ENCODE data around the gene AXIN1.
"Not testable (repeated sequence)": the region's sequence is repeated elsewhere in the genome, so short reads cannot be mapped to it uniquely, and the experiment has no call there.

AXIN1 gene, protein sequence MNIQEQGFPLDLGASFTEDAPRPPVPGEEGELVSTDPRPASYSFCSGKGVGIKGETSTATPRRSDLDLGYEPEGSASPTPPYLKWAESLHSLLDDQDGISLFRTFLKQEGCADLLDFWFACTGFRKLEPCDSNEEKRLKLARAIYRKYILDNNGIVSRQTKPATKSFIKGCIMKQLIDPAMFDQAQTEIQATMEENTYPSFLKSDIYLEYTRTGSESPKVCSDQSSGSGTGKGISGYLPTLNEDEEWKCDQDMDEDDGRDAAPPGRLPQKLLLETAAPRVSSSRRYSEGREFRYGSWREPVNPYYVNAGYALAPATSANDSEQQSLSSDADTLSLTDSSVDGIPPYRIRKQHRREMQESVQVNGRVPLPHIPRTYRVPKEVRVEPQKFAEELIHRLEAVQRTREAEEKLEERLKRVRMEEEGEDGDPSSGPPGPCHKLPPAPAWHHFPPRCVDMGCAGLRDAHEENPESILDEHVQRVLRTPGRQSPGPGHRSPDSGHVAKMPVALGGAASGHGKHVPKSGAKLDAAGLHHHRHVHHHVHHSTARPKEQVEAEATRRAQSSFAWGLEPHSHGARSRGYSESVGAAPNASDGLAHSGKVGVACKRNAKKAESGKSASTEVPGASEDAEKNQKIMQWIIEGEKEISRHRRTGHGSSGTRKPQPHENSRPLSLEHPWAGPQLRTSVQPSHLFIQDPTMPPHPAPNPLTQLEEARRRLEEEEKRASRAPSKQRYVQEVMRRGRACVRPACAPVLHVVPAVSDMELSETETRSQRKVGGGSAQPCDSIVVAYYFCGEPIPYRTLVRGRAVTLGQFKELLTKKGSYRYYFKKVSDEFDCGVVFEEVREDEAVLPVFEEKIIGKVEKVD
- total RNA-seq = 19.9 to 74.2 (median 38.8) reads per million in 18 experiments

DNA sequence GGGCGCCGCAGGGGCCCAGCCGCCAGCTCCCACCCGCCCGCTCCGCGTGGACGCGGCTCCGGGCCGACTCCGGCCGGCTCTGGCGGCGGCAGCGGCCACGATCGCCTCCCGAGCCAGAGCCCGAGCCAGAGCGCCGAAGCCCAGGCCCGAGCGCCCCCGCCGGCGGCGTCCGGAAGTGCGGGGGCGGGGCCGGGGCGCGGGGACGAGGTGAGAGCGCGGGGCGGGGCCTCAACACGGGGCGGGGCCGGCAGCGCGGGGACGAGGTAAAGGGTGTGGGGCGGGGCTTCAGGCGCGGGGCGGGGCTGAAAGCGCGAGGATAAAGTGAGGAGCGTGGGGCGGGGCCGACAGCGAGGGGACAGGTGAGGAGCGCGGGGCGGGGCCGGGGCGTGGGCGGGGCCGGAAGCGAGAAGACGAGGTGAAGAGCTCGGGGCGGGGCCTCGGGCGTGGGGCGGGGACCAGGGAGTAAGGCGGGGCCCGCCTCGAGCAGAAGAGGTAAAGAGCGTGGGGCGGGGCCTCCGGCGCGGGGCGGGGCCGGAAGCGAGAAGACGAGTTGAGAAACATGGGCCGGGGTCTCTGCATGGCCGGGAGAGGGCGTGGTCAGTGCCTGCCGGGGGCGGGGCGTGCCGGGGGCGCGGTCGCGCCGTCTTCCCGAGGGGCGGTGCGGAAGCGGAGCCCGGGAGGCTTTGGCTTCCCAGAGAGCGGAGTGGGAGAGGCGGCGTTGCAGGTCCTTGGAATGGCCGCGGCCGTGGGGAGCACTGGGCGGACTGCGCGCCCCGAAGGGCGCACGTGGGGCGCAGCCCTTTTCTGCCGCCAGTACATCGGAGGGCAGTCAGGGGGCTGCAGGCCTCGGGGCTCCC is at the start of gene AXIN1:
Gene AXIN1, minus strand, starts transcription at position 177 of the 857 bp plus-strand sequence. CDS start 5,698 bp downstream, outside the sequence.
- peak; percentile 97 to 99 for DNase-seq

DNA sequence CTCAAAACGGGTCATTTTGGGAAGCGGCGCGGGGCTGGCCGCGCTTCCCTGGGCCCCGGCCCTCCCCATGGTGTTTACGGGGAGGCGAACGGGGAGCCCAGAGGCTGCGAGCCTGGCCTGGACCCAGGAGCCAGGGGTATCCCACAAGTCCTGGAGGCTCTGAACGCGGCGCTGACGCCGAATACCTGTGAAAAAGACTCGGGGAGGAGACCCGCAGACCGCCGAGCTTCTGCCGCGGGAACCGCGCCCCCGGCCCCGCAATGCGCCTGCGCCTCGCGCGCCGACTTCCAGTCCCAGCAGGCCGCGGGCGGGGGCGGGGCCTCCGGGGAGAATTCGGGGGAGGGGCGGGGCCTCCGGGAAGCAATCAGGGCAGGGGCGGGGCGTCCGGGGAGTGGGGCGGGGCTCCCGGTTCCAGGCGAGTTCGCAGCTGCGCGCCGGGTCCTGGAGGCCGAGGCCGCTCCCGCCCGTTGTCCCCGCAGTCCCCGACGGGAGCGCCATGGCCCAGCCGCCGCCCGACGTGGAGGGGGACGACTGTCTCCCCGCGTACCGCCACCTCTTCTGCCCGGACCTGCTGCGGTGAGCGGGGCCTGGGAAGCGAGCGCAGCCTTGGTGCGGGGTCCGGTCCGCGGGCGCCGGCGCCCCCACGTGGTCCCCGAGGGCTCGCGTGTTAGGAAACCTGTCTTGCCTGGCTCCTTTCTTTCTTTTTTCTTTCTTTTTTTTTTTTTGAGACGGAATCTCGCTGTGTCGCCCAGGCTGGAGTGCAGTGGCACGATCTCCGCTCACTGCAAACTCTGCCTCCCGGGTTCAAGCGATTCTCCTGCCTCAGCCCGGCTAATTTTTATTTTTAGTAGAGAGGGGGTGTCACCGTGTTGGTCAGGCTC is 49.2 kb upstream of the AXIN1 start, which contains the start of gene DECR2:
Gene DECR2, plus strand, starts transcription at position 418 of the 881 bp plus-strand sequence. Its CDS starts 79 bp downstream, at position 497.
- DNase-seq = peak; percentile 90 to 95

DNA sequence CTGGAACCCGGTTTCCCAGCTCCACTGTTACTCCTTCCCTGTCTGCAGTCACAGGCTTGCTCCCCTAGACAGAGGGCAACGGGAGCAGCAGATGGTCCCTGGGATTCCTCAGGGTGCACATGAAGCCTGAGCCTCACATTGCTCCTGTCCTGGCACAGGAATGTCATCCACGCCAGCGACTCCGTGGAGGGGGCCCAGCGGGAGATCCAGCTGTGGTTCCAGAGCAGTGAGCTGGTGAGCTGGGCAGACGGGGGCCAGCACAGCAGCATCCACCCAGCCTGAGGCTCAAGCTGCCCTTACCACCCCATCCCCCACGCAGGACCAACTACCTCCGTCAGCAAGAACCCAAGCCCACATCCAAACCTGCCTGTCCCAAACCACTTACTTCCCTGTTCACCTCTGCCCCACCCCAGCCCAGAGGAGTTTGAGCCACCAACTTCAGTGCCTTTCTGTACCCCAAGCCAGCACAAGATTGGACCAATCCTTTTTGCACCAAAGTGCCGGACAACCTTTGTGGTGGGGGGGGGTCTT is 47.6 kb upstream of the AXIN1 start:
- DNase-seq = no peak

DNA sequence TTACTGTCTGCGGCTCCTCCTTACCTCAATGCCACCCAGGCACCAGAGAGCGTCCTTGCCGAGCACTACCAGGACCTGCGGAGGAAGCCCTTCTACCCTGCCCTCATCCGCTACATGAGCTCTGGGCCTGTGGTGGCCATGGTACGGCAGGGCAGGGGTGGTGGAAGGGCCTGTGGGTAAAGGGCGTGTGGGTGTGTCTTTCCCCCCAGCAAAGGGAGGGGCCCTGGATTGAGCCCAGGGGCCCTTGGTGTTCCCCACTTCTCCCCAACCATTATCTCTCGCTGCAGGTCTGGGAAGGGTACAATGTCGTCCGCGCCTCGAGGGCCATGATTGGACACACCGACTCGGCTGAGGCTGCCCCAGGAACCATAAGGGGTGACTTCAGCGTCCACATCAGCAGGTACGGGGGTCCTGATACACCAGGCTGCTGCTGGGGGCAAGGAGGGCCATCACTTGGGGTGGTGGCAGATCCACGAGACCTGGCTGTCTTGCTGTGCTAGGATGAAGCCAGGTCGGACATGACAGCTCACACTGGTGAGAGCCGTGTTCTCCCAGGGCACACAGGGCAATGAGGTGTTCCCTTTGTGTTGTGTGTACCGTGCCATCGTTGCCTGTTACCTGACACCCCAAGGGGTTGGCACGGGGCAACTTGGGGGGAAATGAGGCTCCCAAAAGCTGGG is 47.0 kb upstream of the AXIN1 start:
- DNase-seq = no peak

DNA sequence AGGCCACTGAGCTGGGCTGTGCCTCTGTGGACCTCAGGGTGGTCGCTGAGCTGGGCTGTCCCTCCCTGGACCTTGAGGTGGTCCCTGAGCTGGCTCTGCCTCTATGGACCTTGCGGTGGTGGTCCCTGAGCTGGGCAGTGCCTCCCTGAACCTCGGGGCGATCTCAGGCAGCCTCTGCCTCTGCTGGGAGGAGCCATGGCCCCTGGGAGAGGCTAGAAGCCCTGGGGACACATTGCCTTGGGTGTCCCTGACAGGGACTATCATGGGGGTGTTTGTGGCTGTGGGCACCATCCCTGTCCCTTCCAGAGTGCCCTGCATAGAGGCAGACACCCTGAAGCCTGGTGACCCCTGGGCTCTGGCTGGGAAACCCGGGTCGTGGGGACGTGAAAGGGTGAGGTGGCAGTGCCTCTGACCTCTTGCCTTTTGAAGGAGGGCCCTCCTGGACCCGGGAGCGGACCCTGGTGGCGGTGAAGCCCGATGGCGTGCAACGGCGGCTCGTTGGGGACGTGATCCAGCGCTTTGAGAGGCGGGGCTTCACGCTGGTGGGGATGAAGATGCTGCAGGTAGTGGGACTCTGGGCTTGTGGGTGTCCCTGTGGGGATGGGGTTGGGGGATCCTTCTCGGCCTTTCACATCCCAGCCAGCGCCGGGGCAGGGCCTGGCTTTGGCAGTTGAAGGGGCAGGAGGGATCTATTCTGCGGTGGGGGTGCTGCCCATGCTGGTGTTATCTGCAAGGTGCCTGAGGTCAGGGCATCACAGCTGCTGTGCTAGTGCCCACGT is 46.2 kb upstream of the AXIN1 start:
- no peak for DNase-seq

DNA sequence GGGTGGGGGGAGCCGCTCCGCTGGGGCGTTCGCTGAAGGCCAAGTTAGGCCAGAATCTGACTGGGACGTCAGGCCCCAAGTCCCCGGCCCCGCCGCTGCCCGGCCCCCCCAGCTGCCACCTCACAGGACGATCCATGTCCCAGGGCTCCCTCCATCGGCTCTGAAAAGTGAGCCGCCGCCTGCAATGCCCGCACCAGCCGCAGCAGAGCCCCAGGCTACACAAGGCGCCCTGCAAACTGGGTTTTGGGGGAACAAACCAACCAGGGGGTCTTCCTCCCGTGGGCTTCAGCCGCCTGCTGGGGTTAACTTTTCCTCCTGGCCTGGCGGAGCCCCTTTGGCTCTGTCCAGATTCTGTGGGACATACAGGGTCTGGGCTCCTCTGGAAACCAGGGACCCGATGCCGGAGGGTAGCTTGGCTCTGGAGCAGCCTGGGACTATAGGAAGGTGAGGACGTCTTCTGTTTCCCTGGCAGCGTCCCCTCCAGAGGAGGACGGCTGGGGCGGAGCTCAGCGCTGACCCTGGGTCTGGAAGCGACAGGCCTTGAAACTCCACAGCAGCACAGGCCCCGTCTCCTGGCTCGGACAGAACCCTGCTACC is 45.3 kb upstream of the AXIN1 start:
- DNase-seq = peak; percentile 22 to 48

DNA sequence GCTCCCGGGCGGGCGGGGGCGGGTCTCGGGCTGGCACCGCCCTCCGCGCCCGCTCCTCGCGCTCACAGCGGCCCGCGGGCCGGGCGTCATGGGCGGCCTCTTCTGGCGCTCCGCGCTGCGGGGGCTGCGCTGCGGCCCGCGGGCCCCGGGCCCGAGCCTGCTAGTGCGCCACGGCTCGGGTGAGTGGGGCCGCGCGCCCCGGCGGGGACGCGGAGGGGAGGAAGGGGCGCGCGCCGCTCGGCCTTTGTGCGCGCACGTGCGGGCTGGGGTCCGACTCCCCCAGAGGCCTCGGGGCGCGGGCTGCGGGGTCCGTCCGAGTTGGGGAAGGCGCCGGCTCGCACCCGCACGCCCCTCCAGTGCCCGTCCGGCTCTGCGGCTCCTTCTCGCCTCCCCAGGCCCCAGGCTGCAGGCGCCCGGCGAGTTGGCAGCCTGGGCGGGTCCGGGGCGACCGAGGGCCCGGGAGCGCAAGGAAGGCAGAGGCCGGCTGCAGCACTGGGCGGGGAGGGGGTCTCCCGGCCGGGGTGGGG is 44.7 kb upstream of the AXIN1 start, which contains the start of gene NME4:
Gene NME4, plus strand, starts transcription at position 65 of the 527 bp plus-strand sequence. Its CDS starts 24 bp downstream, at position 89.
- DNase-seq = peak in 1 of 2 donors; percentile 33

DNA sequence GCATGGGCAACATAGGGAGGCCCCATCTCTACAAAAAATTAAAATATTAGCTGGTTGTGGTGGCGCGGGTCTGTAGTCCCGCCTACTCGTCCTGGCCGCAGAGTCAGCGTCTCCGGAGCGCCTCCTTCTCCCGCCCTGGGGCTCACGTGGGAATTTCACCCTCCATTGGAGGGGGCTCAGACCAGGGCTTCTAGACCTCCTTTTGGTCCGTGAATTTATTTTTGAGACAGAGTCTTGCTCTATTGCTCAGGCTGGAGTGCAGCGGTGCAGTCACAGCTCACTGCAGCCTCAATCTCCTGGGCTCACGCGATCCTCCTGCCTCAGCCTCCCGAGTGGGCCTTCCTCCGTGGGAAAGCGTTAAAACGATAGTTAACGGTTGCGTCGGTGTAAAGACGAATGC is 44.1 kb upstream of the AXIN1 start:
- peak; percentile 15 to 41 for DNase-seq

DNA sequence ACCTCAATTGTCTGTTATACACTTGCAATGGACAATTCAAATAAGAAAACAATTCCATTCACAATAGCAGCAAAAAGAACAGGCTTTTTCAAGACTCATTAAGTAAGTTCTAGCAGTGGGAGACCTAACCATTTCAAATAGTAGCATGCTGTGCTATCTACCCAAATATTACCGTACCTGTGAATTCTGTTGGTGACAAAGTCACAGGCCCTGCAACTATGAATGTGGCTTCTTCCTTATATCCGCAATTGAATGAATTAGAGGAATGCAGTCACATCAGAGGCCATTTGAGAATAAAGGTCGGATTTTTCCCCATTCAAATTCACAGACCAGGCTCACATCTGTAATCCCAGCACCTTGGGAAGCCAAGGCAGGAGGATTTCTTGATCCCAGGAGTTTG is 43.7 kb upstream of the AXIN1 start:
- DNase-seq = no peak

DNA sequence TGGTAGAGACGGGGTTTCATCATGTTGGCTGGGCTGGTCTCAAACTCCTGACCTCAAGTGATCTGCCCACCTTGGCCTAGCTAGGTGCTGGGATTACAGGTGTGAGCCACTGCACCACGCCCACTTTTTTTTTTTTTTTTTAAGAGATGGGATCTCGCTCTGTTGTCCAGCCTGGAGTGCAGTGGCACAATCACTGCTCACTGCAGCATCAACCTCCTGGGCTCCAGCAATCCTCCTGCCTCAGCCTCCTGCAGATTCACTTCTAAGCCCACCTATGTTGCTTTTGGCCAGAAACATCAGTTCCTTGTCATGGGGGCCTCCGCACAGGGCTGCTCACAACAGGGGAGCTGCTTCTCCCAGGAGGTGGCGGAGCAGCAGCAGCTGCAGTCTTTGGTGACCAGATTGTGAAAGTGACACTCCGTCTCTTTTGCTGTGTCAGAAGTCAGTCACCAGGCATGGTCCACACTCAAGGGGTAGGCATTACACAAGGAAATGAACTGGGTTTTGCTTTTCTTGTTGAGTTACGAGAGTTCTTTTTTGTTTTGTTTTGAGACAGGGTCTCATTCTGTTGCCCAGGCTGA is 40.0 kb upstream of the AXIN1 start:
- DNase-seq = peak; percentile 65 to 86

DNA sequence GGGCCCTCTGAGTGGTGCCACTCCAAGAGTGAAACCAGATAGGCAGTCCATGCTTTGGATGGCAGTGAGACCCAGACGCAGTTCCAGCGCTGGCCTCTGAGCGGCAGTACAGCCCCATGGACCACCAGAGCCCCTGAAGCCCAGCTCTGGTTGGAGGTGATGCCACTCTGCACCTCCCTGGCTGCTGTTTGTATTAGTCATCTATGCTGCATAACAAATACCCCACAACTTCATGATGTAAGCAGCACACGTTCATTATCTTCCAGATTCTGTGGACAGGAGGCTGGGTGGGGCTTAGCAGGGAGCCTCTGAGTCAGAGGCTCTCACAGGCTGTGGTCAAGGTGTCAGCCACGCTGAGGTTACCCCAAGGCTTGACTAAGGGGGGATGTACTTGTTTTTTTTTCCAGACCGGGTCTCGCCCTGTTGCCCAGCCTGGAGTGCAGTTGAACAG is 39.4 kb upstream of the AXIN1 start:
- DNase-seq = peak; percentile 55 to 57

DNA sequence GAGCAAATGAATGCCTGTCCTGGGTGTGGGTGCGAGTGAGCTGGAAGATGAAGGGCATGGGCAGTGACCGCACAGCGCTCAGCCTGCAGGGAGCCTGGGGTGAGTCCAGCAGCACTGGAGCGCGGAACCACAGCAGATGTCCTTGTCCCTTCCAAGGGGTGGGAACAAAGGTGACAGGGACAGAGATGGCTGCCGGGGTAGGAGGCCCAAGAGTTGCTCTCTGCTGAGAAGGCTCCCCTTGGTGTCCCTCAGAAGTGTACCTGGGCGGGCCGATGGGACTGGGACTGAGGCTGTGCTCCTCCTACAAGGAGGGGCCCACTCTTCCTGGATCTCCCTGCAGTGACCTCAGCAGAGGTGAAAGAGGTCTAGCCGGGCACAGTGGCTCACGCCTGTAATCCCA is 36.8 kb upstream of the AXIN1 start:
- DNase-seq = no peak

DNA sequence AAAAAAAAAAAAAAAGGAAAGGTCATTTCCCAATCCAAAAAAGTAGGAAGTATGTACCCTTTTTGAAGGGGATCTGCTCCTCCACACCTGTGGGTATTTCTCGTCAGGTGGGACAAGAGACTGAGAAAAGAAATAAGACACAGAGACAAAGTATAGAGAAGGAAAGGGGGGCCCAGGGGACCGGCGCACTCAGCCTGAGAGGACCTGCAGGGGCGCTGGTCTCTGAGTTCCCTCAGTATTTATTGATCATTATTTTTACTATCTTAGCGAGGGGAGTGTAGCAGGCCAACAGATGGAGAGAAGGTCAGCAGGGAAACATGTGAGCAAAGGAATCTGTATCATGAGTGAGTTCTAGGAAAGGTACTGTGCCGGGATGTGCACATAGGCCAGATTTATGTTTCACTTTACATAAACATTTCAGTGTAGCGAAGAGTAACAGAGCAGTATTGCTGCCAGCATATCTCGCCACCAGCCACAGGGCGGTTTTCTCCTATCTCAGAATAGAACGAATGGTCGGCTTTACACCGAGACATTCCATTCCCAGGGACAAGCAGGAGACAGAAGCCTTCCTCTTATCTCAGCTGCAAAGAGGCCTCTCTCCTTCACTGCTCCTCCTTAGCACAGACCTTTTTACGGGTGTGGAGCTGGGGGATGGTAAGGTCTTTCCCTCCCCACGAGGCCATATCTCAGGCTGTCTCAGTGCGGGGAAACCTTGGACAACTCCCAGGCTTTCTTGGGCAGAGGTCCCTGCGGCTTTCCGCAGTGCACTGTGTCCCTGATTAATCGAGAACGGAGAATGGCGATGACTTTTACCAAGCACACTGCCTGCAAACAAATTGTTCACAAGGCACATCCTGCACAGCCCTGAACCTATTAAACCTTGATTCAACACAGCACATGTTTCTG is 35.5 kb upstream of the AXIN1 start:
- DNase-seq = not testable (repeated sequence)

DNA sequence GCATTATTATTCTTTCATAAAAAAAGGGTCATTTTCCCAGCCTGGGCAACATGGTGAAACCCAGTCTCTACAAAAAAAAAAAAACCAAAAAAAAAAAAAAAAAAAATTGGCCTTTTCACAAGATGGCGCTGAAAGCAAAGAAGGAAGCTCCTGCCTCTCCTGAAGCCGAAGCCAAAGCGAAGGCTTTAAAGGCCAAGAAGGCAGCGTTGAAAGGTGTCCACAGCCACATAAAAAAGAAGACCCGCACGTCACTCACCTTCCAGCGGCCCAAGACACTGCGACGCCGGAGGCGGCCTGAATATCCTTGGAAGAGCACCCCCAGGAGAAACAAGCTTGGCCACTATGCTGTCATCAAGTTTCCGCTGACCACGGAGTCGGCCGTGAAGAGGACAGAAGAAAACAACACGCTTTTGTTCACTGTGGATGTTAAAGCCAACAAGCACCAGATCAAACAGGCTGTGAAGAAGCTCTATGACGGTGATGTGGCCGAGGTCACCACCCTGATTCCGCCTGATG is 34.2 kb upstream of the AXIN1 start:
- peak in 1 of 2 donors; percentile 12 for DNase-seq

DNA sequence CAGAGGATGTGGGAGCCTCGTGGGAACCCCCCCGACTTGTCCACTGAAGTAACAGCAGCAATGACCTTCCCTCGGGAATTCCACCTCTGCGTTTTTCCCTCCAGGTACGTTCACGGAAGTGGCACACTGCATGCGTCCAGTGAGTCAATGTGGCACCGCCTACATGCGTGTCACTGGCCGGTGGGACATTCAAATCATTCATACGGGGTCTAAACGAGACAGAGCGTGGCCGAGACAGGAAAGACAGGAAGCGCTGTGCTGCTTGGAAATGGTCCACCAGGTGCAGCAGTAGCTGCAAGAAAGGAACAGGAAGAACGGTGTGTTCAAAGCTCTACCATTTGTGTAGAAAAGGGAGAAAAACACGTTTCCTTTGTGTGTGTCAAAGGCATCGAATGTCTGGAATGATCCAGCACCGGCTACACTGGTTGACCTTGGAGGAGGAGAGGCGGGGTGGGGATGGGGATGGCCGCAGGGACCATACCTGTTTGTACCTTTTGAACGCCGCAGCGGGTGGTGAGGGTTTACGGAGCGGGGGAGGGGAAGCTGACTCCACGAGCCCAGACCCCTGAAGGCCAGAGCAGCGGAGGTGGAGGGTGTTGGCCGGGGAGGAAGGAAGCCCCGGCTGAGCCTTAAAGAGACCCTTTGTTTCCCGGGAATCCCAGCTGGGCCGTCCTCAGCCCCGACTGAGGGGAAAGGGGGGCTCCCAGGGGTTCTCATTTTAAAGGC is 31.0 kb upstream of the AXIN1 start:
- peak in 1 of 2 donors; percentile 22 for DNase-seq
